ENCODE measurements around the gene SHLD2. TPM values are rescaled to one million over a fixed set of nuclear protein-coding genes. Genes with fewer than 3 reads are reported as not detected.
A peak's percentile ranks its signal among the peaks of the same experiment; 100 is the strongest.

SHLD2 gene
- total and polyA plus RNA-seq, 2 of the 13 experiments (the other 11 are each of a cell fraction or from before 2014, with no cell fraction given): 25.7 to 53.7 TPM

DNA sequence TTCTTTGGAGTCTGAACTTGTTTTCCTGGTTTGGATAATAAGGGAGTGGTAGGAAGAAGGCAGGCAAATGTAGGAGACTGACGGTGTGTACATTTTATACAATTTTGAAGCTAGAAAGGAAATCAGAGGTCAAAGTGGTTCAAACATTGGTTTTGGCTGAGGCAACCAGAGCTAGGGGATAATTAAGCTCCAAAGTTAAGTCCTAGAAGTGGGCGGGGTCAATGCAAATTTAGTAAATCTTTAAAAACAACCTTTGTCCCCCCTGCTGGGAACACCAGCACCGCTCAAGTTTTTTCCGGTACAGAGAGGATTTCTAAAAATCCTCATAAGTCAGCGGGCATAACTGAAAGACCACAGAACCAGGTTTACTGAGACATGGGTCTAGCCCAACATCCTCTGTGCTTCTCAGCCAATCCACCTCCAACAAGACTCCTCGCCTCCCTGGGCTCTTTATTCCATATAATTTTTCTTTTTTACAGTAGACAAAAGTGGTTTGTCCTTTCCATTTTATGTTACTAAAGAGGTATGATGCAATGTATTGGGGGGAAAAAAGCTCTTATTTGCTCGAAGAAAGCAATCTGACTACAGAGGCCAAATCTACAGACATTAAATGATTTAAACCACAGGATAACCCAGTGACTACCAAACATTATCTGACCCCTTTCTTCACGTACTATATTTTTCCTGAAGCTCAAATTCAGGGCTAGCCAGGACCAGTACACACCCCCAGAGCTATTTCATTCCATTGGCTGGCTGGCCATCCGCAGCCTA is 2.0 kb upstream of the SHLD2 start:
- peak overlapping the region; percentile 83 for H3K9ac ChIP-seq (ENCODE audit: insufficient read depth, low read depth, low read length)
- H3K27me3 ChIP-seq (ENCODE audit: control insufficient read depth in 1 of 2, insufficient read depth in 2 of 2, low read length in 2 of 2): no peaks in the 10 kb centered on the region; a peak in 1 of 5 replicates
- 0% methylated on average over 9 of the region's 9 CpGs for WGBS (ENCODE audit: low lambda C conversion rate)
- DNase-seq (ENCODE audit: low spot score): peak; percentile 89
- no peaks in the 10 kb centered on the region for H3K9me3 ChIP-seq (ENCODE audit: low read length)
- H3K4me1 ChIP-seq (ENCODE audit: insufficient read depth, low read length): peaks cover 53% of the 10 kb centered on the region
- FAIRE-seq: peak; percentile 32
- H3K27ac ChIP-seq (ENCODE audit: extremely low read length, insufficient read depth, low read length): peak overlapping the region; percentile 81
- peaks cover 89% of the 10 kb centered on the region for H3K79me2 ChIP-seq (ENCODE audit: insufficient read depth, low read length)
- H3K4me2 ChIP-seq (ENCODE audit: low read depth, low read length): peak overlapping the region; percentile 84
- H3K36me3 ChIP-seq (replicated peaks in 1 of 2; ENCODE audit: control insufficient read depth in 1 of 2, insufficient read depth in 2 of 2, low read length in 2 of 2): peaks cover 0 to 17% of the 10 kb centered on the region in 2 experiments
- H2AFZ ChIP-seq (ENCODE audit: low read length): no peak overlapping the region
- ATAC-seq: peak; percentile 15
- peak overlapping the region; percentile 78 to 91 (median 90) for H3K4me3 ChIP-seq (replicated peaks in 1 of 3; ENCODE audit: insufficient read depth in 1 of 3, low read depth in 2 of 3, low read length in 3 of 3)
- in situ Hi-C loops (cut with HindIII; ENCODE audit: extremely low pct_ligation_motif_present, low pct_unique_long_range_greater_than_20kb): no loop called here
- POLR2A ChIA-PET: interaction anchor here (0.5 to 1.9 kb wide), 6 partner anchors 9 to 770 kb away, joined by 3 to 14 read pairs (median 4); partner anchors contain the start of genes KLLN and PTEN
- intact Hi-C loops (cut with micrococcal nuclease; ENCODE audit: unreplicated experiment): no loop called here
- peaks cover 41% of the 10 kb centered on the region for H4K20me1 ChIP-seq (ENCODE audit: insufficient read depth, low read length)
- CTCF ChIA-PET (ENCODE audit: low intra/inter-chr PET ratio, low total read pairs): no interaction called here
- no TSS peak for BruUV-seq (replicated peaks)
- TF ChIP-seq ZNF446 (CRISPR knock-in tag; IDR thresholded peaks at IDR 0.05) (no peak), ZNF841 (CRISPR knock-in tag; IDR thresholded peaks at IDR 0.05; ENCODE audit: borderline replicate concordance) (no peak), MYC (CRISPR knock-in tag; IDR thresholded peaks at IDR 0.05; ENCODE audit: borderline replicate concordance) (no peak), BRCA1 (CRISPR knock-in tag; IDR thresholded peaks at IDR 0.05) (no peak), ZFP90 (CRISPR knock-in tag; IDR thresholded peaks at IDR 0.05; ENCODE audit: borderline replicate concordance) (no peak)
- TF ChIP-seq, protein P1, sequence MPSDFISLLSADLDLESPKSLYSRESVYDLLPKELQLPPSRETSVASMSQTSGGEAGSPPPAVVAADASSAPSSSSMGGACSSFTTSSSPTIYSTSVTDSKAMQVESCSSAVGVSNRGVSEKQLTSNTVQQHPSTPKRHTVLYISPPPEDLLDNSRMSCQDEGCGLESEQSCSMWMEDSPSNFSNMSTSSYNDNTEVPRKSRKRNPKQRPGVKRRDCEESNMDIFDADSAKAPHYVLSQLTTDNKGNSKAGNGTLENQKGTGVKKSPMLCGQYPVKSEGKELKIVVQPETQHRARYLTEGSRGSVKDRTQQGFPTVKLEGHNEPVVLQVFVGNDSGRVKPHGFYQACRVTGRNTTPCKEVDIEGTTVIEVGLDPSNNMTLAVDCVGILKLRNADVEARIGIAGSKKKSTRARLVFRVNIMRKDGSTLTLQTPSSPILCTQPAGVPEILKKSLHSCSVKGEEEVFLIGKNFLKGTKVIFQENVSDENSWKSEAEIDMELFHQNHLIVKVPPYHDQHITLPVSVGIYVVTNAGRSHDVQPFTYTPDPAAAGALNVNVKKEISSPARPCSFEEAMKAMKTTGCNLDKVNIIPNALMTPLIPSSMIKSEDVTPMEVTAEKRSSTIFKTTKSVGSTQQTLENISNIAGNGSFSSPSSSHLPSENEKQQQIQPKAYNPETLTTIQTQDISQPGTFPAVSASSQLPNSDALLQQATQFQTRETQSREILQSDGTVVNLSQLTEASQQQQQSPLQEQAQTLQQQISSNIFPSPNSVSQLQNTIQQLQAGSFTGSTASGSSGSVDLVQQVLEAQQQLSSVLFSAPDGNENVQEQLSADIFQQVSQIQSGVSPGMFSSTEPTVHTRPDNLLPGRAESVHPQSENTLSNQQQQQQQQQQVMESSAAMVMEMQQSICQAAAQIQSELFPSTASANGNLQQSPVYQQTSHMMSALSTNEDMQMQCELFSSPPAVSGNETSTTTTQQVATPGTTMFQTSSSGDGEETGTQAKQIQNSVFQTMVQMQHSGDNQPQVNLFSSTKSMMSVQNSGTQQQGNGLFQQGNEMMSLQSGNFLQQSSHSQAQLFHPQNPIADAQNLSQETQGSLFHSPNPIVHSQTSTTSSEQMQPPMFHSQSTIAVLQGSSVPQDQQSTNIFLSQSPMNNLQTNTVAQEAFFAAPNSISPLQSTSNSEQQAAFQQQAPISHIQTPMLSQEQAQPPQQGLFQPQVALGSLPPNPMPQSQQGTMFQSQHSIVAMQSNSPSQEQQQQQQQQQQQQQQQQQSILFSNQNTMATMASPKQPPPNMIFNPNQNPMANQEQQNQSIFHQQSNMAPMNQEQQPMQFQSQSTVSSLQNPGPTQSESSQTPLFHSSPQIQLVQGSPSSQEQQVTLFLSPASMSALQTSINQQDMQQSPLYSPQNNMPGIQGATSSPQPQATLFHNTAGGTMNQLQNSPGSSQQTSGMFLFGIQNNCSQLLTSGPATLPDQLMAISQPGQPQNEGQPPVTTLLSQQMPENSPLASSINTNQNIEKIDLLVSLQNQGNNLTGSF (CRISPR knock-in tag; IDR thresholded peaks at IDR 0.05): no peak
- TF ChIP-seq, protein P2, sequence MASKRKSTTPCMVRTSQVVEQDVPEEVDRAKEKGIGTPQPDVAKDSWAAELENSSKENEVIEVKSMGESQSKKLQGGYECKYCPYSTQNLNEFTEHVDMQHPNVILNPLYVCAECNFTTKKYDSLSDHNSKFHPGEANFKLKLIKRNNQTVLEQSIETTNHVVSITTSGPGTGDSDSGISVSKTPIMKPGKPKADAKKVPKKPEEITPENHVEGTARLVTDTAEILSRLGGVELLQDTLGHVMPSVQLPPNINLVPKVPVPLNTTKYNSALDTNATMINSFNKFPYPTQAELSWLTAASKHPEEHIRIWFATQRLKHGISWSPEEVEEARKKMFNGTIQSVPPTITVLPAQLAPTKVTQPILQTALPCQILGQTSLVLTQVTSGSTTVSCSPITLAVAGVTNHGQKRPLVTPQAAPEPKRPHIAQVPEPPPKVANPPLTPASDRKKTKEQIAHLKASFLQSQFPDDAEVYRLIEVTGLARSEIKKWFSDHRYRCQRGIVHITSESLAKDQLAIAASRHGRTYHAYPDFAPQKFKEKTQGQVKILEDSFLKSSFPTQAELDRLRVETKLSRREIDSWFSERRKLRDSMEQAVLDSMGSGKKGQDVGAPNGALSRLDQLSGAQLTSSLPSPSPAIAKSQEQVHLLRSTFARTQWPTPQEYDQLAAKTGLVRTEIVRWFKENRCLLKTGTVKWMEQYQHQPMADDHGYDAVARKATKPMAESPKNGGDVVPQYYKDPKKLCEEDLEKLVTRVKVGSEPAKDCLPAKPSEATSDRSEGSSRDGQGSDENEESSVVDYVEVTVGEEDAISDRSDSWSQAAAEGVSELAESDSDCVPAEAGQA (IDR thresholded peaks at IDR 0.05; ENCODE audit: low read depth): no peak
- TF ChIP-seq, protein P2 (CRISPR knock-in tag; IDR thresholded peaks at IDR 0.05; ENCODE audit: borderline replicate concordance): 0 out of 2 replicates have a peak, but pooled peaks have one; percentile 9
- TF ChIP-seq, protein P3, sequence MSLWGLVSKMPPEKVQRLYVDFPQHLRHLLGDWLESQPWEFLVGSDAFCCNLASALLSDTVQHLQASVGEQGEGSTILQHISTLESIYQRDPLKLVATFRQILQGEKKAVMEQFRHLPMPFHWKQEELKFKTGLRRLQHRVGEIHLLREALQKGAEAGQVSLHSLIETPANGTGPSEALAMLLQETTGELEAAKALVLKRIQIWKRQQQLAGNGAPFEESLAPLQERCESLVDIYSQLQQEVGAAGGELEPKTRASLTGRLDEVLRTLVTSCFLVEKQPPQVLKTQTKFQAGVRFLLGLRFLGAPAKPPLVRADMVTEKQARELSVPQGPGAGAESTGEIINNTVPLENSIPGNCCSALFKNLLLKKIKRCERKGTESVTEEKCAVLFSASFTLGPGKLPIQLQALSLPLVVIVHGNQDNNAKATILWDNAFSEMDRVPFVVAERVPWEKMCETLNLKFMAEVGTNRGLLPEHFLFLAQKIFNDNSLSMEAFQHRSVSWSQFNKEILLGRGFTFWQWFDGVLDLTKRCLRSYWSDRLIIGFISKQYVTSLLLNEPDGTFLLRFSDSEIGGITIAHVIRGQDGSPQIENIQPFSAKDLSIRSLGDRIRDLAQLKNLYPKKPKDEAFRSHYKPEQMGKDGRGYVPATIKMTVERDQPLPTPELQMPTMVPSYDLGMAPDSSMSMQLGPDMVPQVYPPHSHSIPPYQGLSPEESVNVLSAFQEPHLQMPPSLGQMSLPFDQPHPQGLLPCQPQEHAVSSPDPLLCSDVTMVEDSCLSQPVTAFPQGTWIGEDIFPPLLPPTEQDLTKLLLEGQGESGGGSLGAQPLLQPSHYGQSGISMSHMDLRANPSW (CRISPR knock-in tag; IDR thresholded peaks at IDR 0.05; ENCODE audit: borderline replicate concordance): no peak
